A172 (cell line): ENCODE measurements around the gene C1orf52. TPM values are rescaled to one million over a fixed set of nuclear protein-coding genes. Genes with fewer than 3 reads are reported as not detected.

Source experiments
- DNase-seq: peaks from one replicate; pipeline ENCODE4 v3.0.0-alpha.2; 2015; ENCODE audit warnings: low spot score
- total RNA-seq: library from RNA; depleted of rRNA; stranded (reverse); fragments of >200 nt; shearing (Covaris generic); gene quantifications from 2 replicates; pipeline ENCODE4 v1.2.3, GENCODE V29; 2014

Gene C1orf52
- total RNA-seq, 1 experiment from 2014 or later, result 19.7 TPM

DNA sequence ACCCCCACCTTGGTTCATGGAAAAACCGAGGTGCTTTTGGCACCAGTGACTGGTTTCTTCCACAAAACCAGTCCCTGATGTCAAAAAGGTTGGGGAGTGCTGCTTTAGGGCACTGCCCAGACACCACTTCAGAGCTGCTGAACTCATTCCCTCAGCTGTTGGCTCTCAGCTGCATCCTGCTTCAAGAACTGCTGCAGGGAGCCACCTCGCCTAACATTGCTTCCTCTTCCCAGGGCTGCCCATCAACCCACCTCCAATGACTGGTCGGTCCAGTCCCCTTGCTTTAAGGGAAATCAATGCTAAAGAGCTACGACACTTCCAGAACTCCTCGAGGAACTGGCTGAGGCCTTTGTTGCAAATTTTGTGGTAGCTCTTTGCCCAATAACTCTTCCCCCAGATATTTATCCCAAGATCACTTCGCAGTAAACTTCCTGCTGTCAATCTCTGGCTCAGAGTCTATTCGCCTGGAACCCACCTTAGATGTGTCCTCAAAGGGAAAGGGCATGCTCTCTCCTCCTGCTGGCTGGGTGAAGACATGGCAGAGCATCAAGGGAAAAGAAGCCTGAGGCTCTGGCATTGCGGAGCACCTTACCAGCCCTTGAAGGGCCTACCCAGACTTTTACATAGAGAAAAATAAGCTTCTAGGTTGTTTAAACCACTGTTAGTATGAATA, 29.0 kb downstream of the C1orf52 start:
- DNase-seq, result no peak

- peak; percentile 14 for DNase-seq
Measured at GRCh38 chr1:85229574-85230097, 29.8 kb downstream of the C1orf52 start.

DNA sequence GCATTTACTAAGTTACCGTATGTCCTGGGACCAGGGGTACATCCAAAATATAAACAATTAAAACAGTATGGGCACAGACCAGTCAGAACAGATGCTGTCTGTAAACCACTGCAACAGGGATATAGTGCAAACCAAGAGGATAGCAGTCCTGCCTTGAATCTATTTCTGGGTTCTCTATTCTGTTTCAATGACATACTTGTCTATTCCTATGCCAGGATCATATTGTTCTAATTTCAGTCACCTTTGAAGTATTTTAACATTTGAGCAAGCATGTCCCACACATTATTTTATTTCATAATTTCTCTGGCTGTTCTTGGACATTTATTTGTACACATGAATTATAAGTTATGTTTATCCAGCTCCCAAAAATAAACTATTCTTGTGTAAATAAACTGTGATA, 30.5 kb downstream of the C1orf52 start:
- DNase-seq, result no peak

DNA sequence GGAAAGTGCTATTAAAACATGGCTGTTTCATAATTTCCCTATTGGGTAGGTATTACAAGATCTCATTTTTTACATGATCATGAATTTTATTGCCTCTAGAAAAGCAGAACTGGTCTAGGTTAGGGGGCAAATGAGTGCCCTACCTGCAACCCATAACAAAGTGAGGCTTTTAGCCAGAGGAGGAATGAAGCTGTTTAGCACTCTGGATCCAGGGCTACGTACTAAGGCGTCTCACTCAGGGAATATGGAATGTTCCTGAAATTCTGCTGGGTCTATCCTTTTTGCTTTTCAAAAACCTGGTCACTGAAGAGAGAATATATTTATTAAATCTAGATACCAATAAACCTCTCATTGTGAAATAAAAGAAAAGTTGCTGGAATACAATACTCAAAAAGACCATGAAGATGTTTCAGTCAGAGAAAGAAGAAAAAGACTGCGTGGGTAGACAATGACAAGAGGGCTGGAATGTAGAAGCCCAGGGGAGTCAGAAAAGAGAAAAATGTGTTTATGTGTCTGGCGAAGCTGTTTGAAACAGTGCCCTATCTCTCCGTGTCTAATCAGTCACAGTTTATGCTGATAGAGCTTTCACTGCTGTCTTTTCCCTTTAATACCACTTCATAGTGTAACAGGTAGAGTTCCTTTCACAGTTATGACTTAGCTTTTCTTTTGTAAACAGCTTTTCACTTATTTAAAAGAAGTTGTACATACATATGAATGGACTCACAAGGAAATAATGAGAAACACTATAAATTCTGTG, 33.7 kb downstream of the C1orf52 start:
- no peak for DNase-seq

DNA sequence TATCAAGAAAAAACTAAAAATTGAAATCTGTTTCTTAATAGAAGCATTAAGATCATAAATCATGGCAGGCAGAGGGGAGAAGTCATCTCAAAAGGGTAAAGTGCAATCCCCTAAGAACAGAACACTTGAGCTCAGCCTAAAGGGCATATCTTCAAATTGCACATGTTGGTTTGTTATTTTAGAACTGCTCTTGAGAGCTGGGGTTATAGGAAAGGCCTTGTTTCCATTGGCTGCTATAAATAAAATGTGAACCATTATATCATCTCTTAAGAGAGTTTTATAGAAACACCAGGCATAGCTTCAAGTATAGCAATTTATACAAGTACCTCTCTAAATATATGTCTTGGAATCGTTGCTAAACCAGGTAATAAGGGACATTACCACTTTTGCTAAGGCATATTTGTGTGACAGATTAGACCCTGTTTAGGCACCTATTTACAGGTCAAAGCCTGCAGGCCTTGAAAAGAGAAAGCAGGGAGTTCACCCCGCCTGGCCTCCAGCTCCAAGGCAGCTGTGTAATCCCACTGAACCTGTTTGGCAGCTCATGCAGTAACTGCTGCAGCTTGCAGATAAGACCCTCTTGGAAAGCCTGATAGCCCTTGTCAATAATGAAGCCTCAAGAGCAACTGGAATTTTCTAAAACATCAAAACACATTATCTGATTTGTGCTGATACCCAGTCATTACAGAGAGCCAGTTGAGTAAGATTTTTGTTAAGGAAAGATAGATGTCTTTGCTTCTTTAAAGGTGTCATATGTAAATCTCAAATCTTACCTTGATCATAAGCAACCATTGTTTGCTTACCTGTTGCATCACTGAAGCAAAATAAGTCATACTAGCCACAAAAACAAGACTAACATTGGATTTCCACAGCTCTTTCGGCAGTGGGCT, 34.5 kb downstream of the C1orf52 start:
- DNase-seq, result no peak

DNA sequence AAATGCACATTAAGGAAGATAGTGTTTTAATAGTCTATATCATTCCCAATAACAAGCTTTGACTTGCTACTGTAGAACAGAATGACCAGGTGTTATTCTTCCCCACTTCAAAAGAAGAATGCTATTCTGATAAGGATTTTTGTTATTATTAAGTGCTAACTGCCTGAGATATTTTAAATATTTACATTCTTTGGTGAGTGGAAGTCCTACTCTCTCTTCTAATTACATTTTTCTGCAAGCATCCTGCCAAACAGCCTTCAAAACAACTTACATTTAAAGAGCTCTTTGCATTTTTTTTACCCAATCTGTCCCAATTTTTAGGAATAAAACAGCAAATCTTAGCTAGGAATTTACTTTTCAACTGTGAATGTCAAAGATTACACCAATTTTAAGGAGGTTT, 35.2 kb downstream of the C1orf52 start:
- no peak for DNase-seq

DNA sequence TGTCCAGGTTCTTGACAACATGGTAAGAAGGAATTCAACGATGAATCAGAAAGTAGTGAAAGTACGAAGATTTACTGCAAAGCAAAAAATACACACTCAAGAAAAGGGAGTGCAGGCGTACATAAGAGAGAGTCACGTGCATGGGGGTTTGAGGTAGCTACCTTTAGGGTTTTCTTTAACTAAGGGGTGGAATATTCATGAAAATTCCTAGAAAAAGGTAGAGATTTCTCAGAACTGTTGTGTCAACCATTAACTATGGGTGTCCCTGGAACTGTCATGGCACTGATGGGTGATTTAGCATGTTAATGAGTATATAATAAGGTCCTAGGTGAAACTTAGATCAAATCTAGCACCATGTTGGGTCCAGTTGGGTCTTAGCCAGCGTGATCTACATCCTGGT, 36.1 kb downstream of the C1orf52 start:
- no peak for DNase-seq

- no peak for DNase-seq
Measured at GRCh38 chr1:85220756-85221201, 38.7 kb downstream of the C1orf52 start.

GRCh38 chr1:85219853-85220610, 39.4 kb downstream of the C1orf52 start:
- no peak for DNase-seq

GRCh38 chr1:85216697-85217096, 42.8 kb downstream of the C1orf52 start:
- no peak for DNase-seq

DNA sequence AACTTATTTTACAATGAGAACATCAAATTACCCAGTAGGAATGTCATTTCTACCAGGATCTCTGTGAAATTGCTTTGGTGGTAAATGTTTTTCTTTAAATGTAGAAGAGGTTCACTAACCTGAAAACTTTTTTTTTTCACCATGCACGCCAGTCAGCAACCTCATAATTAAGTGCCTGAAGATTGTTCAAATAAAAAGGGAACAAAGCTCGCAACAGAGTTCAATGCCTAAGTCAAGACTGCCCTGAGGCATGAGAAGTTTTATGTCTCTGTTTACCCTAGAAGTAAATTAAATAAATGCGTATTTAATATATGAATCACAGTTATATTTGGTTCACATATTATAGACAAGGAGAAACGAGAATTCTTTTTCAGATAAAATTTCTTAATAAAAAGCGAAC, 44.8 kb downstream of the C1orf52 start:
- DNase-seq, result no peak

- no peak for DNase-seq
Measured at GRCh38 chr1:85208488-85208887, 51.0 kb downstream of the C1orf52 start.

- no peak for DNase-seq
Measured at GRCh38 chr1:85203573-85204171, 55.8 kb downstream of the C1orf52 start.

- DNase-seq, result no peak
Measured at GRCh38 chr1:85202864-85203255, 56.6 kb downstream of the C1orf52 start.

DNA sequence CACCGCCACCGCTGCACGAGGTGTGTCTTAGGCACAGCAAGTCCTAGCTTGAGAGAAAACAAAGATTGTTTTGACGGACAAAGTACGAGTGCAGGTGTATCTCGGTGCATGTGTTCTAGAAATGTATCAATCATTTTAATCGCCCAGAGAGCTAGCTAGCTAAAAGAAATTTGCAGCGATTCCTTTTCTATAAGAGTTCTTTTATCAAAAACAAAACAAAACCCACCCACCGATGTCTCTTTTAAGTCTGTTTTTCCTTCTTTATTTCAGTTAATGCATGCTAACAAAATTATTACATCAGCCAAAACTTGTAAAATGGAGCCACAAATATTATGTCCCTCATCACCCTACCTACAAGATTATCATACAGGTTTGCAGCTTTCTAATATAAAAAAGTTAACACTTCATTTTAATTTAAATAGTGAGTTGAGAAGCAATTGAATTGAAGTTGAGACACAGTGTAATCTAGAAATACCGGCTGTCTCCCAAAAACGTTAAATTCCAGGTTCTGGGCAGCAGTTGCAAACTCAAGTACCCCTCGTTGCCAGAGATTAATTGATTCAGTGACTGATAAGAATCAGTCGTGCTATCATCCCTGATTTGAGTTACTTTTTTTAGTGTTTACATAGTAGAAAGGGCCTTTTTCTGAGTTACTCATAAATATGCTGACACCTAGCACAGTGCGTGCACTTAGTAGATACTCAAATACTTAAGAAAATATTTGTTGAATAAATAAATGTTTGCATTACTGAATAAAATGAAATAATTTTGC, 57.2 kb downstream of the C1orf52 start:
- no peak for DNase-seq

DNA sequence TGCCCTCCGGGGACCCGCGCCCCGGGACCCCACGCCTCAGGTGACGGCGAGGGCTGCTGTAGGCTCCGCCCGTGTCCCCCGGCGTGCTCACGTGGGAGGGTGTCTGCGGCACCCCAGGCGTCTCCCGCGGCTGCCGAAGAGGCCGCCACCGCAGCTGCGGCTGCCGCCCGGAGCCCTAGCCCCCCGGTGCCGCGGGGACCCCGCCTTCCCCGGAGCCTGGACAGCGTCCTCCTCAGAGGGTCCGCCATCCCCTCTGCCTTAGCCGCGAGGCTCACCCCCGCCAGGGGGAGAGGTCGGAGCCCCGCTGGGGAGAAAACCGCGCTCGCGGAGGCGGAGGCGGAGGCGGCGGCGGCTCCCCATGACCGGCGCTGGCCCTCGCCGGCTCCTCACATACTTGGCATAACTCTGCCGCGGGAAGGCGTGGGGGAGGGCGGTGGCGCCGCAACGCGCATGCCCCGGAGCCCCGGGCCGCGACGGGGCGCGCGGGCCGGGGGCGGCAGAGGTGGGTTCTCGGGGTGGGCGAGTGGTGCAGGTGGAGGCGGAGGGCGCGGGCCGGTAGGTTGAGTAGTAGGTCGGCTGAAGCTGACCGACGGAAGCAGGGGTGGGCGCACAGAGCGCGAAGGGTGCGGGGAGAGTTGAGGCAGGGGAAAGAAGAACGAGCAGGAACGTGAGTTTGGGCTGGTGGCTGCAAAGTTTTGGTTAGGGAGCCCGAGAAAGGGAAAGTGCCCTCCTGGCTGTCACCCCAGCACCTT, 57.9 kb downstream of the C1orf52 start:
- peak; percentile 21 for DNase-seq

DNA sequence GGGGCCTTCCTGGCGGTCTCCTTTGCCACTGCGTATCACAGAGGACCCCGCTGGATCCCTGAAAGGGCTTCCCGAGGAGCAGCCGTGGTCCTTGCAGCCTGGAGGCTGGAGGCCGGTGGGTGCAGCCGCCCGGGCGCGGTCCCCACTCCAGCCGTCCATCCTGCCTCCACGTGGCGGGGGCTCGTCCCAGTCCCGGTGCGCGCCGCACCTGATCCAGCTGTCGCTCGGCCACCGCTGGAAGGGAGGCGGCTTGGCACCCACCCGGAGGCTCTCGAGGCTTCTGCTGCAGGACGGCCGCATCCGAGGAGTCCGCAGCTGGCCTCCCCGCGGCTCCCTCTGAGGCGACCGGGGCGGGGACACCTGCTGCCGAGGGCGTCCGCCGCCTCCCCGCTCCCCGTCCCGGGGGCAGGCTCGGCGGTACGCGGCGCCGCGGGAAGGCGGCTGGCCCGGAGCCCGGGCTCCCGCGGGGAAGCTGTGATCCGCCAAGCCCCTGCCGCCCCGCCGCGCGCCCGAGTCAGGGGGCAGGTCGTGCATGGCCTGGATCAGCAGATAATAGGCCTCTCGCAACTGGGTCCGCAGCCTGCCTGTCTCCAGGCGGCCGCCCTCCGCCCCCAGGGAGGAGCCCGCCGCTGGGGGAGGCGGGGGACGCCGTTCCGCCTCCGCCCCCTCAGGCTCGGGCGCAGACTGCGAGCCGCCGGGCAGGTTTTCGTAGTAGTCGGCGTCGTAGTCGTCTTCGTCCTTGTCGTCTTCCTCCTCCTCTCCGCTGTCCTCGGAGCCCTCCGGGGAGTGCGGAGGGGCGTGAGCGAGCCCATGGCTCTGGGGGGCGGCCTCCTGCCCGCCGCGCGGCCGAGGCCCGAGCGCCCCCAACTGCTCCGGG, 58.8 kb downstream of the C1orf52 start, which contains the start of gene SYDE2:
TSS of gene SYDE2 (minus strand) at position 554 of the 877 bp plus-strand sequence. CDS start at position 534, 20 bp downstream.
- peak; percentile 49 for DNase-seq
